ENCODE results near the gene ARL15.

The ARL15 gene

DNA sequence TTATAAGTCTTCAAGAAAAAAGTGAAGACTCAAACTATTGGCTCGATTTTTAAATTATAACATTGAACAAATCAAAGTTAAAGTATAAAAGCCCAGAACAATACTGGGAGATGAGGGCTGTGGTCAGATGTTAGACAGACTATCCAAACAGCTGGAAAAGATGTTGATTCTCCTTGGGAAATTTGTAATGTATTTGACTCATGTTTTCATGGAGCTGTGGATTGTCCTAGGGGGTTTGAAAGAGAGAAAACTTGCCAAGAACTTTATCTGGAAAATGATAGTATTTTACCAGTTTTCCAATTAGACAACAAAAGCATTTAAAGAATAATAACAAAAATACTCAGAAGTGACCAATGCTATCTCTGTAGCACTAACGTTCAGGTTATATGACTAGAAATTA lies 339.2 kb downstream of the ARL15 start:
- no peak for DNase-seq

DNA sequence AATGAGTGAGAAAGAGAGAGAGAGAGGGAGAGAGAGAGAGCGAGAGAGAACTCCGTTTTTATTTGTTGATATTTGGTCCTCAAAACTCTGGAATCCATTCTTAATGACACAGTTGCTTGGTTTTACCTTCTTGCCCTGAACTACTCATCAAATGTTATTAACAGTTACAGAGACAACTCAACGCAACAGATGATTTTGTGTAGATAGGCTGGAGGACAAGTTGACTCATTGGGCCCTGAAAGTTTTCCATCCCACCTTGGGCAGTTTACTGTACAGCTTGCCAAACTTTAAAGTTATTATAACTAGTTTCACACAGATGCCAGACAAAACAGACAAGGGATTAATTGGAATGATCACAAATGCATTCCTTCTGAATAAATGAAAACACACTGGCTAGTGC lies 339.9 kb downstream of the ARL15 start:
- DNase-seq, result no peak

DNA sequence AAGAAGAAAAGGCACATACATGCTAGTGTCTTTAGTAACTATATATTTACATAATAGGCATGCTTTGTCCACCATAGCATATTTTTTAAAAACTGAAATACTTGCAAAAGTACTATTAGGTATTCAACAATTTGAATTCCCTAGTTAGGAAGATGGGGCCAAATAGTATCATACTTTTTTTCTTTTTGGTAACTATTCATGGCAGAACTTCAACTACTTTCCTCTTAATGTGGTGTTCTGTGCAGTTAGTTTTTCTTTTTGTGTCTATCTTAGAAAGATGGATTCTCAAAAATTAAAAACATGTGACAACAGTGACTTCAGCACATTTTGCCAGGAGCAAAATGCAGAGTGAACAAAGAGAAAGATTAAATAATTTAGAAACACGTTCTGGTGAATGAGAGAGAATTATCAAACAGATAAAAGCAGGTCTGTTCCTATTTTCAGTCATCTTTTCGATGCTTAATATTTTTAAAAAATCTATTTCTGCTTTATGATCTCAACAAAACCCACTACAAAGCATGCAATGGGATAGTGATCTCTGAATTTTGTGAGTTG lies 341.1 kb downstream of the ARL15 start:
- no peak for DNase-seq

DNA sequence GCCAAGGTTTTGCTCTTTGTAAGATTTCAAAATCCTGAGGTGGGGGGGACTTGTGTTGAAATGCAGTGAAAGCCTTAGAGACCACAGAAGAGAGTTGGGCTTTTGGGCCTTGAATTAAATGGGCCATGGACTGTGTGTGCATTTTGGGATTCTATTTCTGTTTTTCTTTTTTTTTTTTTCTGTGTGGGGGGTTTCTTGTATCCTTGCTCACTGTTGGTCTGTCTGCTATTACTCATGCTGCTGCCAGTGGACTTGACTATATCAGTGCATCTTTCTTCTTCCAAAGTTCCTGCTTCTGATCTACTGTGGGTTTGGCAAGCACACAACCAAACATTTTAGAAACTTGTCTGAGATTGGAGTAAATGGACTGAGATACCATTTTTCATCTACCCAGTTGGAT lies 344.9 kb downstream of the ARL15 start:
- no peak for DNase-seq

DNA sequence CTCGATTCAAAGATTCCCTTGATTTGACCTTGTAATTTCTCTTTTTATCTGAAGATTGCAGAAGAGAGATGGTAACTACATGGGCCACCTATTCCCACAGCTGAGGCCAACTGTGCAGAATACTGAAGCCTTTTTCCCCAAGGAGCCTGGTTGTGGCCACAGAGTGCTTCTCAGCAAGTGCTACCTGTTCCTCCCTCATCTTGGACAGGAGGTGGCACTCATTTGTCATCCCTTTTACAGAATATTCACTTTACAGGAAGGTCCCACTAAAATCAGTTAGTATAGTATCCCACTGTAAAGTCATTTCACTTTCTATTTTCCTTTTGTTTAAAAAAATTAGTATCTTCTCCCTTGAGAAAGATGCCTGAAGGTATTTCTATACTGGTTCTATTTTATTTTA lies 346.4 kb downstream of the ARL15 start:
- DNase-seq, result no peak

DNA sequence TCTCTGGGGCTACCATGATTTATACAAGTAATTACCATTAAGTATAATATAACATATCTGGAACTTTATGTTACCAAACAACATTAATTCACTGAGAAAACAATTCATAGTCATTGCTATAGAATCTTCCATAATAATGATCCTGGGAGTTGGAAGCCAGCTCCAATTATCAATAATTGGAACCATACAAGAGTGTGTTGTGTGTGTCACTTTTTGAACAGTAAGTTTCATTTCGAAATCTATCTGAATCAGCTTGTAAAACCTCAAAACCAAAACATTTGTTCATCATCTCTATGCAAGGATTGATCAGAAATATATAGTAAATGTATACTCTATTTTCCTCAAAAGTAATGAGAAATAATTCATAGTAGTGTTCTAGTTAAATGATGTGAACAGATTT lies 348.1 kb downstream of the ARL15 start:
- DNase-seq, result no peak

DNA sequence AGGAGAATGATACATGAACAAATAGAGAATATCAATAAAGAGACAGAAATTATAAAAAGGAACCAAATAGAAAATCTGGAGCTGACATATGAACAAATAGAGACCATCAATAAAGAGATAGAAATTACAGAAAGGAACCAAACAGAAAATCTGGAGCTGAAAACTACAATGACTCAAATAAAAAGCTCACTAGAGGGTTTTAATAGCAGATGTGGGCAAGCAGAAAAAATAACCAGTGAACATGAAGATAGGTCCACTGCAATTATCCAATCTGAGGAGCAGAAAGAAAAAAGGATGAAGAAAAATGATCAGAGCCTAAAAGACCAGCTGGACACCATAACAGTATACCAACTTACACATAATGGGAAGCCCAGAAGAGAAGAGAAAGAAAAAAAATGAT lies 353.7 kb downstream of the ARL15 start:
- no peak for DNase-seq

DNA sequence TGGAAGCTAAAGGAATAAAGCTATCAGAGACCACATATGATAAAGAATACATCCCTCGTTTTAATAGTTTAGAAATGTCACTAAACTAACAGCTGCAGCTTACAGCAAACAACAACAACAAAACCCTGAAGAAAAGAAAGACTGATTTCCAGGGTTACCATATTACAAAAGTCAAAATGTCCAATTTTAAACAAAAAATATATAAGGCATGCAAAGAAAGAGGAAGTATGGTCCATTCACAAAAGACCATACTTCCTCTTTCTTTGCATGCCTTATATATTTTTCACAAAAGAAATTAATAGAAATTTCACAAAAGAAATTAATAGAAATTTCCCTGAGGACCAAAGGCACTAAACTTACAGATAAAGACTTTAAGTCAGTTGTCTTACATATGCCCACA lies 354.2 kb downstream of the ARL15 start:
- DNase-seq, result no peak

DNA sequence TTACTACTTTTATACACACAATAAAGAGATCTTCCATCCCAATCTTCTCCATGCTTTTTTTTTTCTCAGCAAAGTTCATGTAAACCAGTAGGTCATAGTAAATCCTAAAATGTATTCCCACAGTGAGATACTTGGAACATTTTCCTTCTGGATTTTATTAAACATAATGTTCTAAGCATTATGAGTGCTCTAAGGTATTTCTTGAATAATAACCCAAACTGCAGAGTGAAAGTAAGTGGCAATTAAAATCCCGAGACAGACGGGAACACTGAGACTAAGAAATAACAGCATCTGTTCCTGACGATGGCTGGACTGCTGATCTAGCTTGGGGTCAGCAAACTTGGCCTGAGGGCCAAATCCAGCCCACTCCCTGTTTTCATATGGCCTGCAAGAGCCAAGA lies 359.8 kb downstream of the ARL15 start:
- DNase-seq, result no peak

DNA sequence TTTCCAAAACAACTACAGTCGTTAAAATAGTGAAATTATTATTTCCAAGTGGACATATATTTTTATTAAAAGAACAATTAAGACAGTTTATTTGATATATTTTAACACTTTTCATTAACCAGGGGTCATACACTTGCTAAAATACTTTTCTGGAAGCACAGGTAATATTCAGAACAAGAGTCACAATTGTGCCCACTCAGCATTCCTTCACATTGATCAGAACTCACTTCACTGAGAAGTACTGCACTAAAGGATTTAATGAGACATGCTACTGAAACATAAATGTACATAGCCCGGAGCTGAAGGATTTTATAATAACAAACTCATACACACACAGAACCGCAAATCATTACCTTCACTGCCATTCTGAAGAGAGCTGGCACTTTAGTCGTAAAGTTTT lies 361.8 kb downstream of the ARL15 start:
- no peak for DNase-seq

DNA sequence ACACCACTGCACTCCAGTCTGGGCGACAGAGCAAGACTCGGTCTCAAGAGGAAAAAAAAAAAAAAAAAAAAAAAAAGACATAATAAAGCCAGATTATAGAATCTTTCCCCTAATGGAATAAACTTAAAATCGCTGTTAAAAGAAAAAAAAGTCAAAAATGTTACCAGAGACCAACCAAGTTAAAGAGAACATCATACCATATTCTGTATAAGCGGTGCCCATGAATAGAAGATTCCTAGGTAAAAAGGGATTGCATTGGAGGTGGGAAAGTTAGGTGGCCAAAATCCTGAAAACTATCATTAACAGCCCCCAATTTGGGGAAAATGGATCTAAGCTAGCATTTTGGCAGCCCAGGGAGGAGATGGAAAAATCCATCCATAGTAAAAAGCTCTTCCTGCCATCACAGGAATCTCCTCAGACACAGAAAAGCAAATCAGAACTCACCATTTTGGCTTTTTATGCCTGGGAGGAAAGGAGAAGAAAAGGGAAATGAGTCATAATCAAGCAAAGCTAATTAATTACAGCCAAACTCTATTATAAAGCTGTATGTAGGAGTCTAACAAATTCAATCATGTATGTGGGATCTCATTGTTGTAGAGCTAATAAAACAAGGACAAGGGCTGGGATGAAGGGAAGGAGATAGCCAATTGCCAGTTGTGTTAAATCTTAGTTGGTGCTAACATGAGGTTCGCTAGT lies 363.8 kb downstream of the ARL15 start:
- no peak for DNase-seq

DNA sequence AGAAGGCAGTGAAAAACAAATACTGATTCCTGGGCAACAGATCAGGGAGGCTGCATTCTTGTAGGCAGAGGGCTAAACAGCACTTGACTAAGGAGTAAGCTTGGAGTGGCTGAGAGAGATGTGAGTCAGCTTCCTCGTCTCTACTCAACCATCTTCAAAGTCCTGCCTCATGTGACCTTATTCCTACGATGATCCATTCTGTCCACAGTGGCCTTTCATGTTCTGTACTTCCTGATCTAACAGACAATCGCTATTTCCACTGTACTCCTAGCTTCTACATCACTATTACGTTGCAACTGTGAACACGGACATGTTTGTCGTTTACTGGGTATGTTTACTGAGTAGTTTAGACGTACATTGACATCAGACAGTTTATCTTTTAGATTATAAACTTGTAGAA lies 365.4 kb downstream of the ARL15 start:
- no peak for DNase-seq

DNA sequence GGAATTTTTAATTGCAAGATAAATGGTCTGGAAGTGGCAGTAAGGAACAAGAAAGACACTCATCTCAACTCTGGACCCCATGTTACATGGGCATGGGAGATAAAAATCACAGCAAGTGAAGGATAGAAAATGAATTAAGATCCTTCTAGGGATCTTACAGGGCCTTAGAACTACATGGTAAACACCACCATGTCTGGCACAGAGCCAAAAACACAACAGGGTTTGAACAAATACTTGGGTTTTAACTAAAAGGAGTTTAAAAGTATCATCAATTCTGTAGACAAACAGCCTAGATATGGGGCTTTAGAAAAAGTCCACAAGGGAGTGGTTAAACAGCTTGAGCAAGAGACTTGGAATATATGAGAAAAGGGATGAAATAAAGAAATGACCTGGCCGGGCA lies 366.4 kb downstream of the ARL15 start:
- DNase-seq, result no peak

DNA sequence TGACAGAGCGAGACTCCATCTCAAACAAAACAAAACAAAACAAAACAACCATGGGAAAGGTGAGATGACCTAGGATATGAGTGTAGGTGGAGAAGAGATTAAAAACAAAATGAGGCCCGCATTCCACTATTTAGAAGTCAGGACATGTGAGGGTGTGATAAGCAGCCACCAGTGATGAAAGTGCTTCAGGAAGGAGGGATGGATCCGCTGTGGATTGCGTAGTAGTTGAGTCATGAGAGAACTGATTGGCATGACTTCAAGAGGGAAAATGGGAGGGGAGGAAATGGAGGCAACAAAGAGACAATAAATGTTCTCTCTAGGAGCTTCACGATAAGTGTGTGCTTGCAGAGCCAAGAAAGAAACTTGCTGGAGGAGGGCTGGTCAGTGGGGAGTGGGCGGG lies 367.6 kb downstream of the ARL15 start:
- no peak for DNase-seq

DNA sequence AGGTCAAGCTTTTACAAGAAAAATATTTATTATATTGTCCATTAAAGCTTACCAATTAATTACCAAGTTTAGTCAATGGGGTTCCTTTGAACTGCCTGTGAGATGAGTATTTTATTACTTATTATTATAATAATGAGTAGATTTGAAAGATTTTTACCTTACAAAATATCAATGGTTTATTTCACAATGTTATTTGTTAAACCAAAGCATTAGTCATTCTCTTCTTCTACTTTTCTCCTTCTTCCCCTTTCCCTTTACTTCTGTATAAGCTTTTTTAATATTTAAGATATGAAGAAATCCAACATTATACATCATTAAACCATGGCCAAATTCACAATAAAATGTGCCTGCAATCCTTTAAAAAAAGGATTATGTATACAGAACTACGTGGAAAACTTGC lies 369.5 kb downstream of the ARL15 start:
- no peak for DNase-seq

DNA sequence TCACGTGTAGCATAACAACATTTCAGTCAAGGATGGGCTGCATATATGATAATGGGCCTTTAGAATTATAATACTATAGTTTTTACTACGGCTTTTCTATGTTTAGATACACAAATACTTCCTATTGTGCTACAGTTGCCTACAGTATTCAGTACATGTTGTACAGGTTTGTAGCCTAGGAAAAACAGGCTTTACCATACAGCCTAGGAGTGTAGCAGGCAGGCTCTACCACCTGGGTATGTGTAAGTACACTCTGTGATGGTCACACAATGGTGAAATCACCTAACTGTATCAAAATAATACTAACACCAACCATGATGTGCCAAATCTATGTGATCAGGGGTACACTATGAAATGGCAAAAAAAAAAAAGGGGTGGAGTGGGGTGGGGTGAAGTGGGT lies 372.9 kb downstream of the ARL15 start:
- no peak for DNase-seq

DNA sequence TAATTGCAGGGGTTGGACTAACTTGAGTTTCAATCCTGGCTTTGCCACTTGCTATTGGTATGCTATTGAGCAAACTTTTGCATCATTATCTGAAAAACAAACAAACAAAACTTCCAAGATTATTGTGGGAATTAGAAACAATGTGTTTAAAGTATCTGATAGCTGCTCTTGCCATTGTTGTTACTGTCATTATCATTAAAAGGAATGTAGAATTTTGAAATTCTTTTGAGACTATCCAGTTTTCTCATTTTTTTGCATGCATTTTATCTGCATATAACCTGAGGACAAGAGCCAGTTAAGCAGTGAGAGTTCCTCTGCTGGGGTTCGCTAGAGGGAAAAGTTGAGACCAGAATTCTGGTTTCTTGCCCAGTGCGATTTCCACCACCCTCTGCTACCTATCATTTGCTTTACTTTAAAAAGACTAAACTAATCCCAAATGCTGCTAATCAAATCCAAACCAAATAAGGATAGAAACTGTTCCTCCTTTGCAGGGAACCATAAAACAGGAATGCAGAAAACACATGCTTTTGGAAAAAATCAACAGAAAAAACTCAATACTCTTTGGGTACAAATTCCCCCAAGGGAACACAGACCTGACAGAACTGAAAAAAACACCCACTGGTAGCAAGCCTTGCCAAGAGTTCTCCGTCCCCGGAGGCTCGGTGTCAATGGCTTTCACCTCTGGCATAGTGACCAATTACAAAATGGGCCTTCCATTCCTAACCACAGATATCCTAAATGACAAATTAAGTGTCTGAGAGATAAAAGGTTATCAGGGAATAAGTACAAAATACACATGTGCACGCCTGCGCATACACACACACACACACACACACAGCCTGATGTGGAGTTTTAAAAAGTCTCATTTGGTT lies 373.7 kb downstream of the ARL15 start:
- no peak for DNase-seq

DNA sequence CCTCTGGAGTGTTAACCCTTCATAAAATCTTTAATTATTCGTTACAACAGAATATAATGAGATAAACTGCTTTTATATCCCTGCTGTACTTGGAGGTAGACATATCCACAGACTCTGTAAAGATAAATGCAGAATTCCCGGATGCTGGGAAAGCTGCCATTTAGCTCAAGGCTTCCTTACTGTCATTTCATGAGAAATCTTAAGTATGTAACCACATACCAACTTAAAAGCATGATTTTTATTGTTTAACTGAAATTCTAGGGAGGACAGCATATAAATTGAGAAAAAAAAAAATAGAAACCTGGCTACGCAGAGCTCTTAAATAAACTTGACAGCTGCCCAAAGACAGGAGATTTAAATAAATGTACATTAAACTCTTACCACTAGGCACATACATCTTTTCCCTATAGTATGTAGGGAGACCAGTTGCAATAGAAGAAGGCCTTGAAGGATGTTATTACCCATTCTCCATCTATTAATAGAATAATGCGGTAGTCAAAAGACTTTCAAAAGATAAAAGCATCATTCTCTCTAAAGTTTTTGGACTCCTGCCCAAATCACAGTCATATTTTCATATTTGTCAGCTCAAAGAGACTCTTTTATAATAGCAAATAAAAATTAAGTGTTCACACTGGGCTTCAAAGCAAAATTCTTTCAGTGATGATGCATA lies 376.1 kb downstream of the ARL15 start:
- DNase-seq, result no peak

DNA sequence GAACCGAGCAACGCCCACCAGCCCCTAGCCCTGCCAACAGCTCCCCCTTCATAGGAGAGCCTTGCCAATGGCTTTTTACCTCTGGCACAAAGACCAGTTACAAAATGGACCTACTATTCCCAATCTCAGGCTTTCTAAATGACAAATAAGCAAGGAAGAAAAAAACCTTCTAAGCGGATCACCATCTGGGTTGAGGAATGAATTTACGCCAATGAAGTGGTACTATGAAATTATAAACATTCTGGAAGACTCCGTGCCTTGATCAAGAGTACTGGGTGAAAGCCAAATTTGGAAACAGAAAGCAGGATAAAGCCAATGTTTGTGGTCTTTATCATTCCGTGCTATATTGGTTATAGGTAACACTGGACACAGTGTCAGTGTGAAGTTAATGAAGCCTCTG lies 378.0 kb downstream of the ARL15 start:
- DNase-seq, result no peak

DNA sequence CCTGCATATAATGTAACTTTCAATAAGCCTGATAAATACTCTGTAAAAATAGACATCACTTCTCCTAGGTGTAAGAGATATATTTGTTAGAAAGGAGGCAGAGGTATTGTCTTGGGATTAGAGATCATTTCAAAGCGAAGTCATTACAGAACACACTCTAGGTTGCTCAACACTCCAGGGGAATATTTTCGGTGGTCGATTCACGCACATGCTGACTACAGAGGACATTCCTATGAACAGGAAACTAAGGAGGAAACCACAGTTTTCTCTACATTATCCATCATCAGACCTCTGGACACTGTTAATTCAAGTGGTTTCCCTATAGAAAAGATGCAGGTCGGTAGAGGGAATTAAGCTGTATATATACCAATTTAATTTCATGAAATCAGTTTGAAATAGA lies 379.9 kb downstream of the ARL15 start:
- DNase-seq, result no peak

DNA sequence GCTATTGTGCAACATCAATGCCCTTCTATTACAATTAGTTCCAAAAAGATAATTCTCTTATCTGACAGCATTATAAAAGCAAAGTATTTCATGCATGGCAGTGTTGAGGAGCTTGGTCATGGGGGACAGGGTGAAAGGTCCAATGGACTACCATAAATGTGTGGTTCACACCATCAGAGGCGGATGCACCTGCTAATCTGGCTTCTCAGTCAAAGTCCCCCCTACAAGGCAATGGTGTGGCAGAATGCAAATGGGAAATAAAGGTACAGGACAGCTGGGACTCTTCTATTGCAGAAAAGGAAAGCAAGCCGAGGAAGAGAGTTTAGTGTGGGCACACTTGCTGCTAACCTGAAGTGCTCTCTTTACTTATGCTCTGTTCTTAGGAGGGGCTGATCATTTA lies 380.8 kb downstream of the ARL15 start:
- no peak for DNase-seq

DNA sequence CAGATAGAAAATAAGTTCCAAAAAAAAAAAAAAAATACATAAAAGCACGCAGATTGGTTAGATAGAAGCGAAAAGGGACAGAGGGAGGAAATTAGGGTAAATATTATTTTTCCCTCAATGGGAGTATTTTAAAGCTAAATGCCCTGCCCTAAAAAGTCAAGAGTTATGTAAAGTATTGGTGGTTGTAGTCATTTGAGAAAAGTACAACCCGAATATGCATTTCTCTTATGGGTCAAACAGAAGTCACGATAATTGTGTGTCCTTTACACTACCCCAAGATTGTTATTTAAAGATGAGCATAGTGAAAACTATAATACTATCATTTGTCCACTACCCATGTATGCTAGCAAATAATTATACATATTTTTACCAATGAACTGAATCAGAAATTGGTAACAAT lies 381.2 kb downstream of the ARL15 start:
- no peak for DNase-seq

DNA sequence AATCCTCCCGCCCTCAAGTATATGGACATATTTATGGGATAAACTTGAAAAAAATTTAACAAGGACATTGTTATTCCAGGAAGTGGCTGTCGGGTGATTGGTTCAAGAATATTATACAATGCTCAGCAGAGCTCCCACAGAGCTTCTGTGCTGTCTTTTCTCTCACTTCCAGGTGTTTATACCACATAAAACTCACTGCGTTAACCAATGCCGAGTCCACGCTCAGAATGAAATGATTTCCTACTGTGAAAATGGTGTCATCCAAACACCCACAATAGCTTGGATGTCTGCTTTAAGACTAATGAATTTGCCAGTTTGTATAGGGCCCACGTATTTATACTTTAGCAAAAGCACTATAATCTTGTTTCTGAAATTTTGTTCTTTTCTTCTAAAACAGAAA lies 381.7 kb downstream of the ARL15 start:
- DNase-seq, result no peak

Measured in NCI-H1694 treated with DMSO at 0.1 percent for 48 hours (cell line).